HUDEP-2 (cell line): ENCODE data around the gene UBE2E2.

ENCODE experiments used
- DNase-seq, 76 experiments: peaks; one replicate each; lab custom pipeline; 2025; ENCODE audit not compliant: unreplicated experiment in 76 of 76; lab: John Stamatoyannopoulos, UW

The UBE2E2 gene

DNA sequence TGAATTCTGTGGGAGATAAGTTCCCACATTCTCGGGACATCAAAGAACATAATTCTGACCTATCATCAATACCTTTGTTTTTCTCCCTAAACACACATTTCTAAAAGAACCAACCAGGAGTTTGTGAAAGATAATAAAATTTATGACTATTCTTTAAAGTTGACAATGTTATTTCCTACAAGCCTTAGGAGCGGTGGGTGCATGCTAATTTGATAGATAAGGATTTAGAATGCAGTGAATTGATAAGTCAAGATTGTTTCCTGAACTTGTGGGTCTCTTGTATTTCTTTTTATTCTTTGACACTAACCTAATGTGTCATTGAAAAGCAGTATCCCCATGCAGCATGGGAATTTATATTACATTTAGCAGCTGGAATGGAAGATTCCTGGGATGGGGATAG is 10.3 kb upstream of the UBE2E2 start:
- no peak for DNase-seq

DNA sequence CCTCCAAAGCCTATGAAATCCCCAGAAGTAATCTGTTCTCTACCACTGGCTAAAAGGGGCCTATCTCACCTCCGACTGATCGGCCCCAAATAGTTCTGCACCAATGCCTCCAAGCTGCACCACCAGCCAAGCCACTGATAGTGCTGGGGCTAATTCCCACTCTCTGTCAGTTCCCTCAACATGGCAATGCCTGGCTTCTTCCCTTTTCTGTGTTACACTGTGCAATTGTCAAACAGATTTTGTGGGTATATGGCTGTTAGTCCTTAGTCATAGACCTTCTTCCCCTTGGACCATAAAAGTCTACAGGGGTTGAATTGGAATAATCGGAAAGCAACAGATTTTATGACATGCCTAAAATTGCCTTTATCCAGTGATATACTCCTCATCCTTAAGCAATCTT is 9.3 kb upstream of the UBE2E2 start:
- no peak for DNase-seq

DNA sequence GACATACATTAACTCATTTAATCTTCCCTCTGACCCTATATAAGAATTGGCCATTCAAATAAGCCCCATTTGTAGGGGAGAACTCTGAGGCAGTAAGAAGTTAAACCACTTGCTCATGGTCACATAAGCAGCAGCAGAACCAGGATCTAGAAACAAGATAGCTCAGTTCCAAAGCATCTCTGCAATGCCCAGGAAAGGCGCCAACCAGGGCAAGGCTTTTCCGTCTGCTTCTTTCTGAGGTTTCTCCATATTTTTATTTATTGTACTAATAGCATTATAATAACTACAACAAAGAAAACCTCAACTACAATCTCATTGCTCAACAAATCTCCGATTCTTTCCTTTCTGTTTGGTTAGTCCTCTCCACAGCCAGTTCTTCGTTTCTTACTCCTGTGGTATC is 4.3 kb upstream of the UBE2E2 start:
- no peak for DNase-seq

DNA sequence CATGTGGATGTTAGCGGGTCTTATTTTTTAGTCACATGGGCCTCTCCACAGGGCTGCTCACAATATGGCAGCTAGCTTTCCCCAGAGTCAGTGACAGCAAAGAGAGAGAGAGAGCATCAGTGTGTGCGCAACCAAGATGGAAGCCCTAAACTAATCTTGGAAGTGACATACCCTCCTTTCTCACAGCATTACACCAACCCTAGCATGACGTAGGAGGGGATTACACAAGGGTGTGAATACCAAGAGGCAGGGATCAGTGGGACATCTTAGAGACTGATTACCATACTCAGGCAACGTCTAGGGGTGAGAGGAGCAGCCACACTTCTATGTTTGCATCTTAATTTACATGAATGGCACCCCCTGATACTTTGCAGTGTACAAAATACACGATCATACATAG is 3.5 kb upstream of the UBE2E2 start:
- DNase-seq, result no peak

DNA sequence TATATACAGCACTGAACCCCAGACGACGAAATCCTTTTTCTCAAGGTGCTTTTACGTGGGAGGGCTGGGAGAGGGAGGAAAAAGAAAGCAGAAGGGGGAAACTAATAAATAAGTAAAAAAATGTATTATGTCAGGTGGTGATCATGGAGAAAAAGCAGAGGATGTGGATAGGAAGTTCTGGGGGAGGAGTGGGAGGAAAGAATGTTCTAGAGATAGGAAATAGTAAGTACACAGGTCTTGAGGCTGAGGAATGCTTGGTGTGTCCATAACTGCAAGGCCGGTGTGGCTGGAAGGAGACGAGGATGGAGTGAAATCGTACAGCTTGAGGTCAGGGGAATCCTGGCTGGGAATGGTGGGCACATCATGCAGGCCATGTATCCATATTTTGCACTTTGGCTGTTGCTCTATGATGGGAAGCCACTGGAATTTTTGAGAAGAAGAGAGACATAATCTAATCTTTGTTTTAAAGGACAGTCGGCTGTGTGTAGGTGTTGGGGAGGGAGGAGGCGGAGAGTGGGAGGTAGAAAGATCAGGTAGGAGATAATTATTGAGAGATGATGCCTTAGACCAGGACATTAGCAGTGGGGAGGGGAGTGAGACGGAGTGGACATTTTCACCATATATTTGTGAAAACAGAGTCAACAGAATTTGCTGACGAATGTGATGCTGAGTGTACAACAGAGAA is 1.8 kb upstream of the UBE2E2 start:
- DNase-seq, result no peak

DNA sequence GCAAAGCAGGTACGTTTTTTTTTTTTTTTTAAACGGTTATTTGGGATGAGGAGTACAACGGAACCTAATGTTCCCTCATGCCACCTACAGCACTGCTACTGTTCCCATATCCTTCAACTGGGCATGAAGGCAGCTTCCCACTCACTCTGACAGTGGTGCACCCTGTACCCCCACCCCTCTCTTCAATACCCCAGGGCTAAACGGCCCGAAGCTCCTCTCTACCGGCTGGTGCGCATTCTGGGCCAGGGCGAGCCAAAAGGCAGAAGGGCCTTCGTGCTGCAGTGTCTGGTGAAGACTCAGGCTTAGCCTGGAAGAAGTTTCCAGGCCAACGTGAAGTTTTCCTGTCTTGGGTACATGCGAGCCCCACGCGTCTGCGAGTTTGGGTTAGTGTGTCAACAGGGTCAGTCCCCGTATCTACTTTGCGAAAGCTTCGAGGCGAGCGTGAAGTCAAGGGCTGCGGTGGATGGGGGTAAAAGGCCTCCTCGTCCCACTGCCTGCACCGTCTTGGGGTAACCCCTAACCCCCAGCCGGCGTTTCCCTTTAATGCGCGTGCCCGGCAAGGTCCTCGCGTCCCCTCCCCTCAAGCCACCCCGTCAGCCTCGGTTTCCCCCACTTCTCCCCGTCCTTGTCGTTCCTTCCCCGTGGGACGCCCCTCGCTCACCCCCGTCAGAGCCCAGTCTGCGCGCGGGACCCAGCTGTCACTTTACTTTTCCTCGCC is 765 bp upstream of the UBE2E2 start:
- DNase-seq, result no peak

DNA sequence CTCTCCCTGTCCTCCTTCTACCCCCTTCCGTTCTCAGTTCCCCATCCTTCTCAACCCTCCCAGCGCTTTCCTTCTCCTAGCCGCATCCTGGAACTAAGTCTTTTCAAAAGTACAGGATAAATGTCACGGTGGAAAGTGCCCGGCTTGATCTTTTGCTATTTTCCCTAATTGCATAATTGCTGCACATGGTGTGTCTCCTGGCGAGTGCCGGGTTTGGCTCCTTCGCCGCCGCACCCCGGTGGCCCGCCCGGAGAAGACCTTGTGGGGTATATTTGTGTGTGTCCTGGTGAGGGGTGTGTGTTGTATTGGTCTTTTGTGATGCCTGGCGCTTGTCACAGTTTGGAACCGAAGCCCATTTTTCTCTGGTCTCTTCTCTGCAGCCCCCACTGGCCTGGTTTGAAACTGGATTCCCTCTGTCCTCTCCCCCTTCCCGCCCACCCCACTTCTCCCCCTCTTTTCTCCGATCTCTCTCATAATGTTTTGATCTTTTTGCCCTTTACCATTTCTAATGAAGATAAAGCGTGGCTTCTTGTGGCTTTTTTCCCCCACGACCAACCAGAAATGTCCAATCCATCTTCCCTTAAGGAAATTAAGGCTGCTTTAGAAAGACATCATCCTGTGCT is 692 bp downstream of the UBE2E2 start:
- peak in 22 of 76 experiments; percentile 1 to 38 (median 16) for DNase-seq

DNA sequence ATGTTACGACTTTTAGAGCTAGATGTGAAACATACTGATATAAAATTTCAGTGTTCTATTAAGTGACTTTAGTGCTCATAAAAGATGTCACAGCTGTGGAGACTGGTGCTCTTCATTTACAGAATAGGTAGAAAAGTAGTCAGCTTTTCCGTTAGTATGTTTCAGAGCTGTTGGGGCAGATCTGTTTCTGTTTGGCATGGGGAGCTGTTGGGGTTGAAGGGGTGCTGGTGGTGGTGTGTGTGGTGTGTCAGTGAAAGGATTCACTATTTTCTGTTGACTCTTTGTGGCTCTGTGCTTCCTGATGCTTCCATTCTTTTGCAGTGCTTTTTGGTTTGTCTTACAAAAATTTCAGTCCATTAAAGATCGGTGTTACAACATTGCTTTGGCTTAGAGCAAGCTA is 3.2 kb downstream of the UBE2E2 start:
- peak in 1 of 76 experiments; percentile 11 for DNase-seq

DNA sequence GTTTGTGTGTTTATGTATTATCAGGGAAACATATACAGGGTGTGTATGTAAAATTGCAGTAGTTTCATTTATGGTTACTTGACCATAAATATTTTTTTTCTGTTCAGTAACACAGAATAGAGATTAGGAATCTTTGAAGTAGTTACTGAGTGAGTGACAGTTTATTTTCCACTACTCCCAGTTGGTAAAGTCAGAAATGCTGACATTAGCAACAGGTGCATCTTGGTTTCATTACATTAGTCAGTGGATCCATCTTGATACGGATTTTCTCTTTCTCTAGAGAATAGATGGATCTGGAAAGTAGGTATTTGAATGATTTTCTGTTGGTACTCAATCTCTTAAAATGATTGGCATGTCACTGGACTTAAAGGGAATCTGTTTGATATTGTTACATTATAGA is 6.0 kb downstream of the UBE2E2 start:
- DNase-seq, result no peak

DNA sequence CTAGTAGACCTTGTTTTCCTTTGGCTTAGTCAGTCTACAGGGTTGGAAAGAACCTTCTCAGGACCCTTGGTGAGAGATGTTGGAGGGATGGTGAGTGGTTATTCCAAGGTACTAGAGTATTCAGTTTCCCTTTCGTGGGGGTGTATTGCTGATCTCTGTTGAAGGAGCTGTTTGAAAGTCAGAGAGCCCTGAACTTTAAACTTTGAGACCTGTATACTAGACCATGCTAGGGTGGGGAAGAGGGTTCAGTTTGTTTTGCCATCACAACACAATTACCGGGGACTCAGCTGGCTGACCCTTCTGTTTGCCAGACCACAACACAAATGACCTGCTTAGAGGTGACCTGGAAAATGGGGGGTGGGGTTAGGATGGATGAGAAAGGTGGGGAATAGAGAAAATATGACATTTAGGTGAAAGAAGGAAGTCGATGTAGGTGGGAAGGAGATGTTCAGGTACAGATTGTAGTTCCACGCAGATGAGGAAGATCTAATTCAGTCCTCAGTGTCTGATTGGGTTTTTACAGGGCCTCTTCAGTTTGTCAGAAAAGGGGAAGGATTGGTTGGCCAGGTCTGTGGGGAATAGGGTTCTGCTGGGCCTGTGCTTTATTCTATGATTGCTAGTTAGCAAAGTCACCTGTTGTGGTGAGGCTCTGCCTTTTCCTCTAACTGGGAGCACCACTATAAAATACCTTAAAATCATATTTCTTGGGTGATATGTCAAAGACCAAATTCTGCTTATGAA is 6.8 kb downstream of the UBE2E2 start:
- no peak for DNase-seq

DNA sequence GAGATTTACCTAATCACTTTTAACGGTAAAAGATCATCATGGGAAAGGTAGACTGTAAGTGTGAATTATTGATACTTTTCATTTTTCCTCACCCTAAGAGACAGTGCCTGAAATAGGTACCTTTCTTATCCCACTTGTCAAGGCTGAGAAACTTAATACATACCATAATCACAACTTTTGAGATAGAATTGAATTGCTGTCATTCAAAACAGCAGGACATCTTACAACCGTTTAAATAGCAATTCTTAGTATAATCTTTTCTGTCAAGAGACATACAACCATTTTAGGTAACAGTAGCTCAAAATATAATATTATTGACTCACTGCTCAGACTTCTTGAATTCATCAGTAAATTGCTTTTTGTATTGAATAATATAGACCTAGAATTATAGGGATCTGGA is 10.7 kb downstream of the UBE2E2 start:
- no peak for DNase-seq

DNA sequence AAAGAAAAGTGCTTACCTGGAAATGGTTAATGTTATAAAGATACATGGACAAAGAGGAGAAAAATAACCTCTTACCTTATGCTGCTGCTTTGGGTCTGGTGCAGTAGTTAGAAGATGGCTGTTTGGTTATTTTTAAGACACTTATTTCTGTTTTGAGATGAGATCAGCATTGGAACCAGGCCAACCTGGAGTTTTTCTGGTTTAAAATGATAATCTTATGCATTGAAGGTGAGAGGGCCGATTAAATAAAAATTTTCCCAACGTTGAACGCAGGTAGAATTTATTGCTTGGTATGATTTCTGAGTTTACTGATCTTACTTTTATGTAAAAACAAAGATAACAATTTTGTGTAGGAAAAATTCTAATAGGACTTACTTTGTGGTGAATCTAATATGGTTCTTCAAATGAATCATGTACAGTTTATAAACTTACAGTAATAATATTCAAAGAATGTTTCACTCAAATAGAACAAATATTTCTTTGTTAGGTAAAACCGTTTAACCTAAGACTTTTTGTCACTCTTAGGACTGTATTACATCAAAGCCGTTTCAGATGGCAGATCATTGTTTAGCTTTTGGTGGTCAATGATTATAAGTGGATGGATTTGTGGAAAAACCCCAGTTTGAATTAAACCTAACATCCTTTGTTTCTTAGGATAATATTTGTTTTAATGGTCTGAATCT is 14.9 kb downstream of the UBE2E2 start:
- peak in 12 of 76 experiments; percentile 3 to 40 (median 22) for DNase-seq

DNA sequence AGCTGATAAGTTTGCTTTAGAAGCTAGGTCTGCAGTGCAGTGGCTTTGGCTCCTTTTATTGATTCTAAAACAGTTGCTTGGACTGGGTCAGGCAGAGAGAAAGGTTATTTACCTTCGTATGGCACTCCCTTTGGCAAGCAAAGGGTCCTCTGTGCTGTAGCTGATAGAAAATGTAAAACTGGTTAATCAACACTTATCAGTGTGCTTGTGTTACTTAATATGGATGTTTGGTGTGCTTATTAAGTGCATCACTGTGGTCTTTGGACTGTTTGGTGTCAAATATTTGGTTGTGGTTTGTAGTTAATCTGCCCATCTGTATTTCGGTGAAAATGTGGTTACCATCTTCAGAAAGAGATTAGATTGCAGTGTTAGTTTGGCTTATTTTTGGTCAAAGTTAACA is 16.0 kb downstream of the UBE2E2 start:
- DNase-seq, result peak in 1 of 76 experiments; percentile 6

DNA sequence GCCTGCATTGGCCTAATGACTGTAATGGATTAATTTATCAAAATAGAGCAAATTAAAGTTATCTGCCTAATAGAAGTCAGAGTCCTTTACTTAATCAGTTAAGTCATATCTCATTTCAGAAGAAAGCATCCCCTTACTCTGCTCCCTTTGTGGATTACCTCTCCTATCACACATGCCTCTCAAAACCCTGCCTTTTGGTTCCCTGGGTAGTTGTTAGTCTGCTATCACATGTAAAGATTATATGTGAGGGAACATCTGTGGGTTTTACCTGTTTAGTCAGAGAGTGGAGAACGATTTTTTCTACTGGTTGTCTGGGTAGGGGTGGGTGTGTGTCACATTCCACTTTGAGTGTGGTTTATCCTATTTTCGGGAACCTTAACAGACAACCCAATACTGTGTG is 16.4 kb downstream of the UBE2E2 start:
- DNase-seq, result no peak

DNA sequence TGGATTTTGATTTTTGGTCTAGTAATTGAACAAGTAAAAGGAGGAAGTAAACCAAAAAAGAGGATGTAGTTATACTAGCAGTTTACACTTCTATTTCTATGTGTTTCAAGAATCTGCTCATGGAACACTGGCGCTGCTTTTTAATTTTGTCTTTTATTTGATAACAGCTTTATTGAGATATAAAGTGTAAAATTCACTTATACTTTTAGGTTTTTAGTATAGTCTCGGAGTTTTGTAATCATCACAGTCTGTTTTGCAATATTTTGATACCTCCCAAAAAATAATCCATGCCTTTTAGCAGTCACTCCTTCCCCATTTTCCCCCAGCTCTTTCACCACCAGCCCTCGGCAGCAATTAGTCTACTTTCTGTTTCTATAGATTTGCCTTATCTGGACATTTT is 18.0 kb downstream of the UBE2E2 start:
- no peak for DNase-seq

DNA sequence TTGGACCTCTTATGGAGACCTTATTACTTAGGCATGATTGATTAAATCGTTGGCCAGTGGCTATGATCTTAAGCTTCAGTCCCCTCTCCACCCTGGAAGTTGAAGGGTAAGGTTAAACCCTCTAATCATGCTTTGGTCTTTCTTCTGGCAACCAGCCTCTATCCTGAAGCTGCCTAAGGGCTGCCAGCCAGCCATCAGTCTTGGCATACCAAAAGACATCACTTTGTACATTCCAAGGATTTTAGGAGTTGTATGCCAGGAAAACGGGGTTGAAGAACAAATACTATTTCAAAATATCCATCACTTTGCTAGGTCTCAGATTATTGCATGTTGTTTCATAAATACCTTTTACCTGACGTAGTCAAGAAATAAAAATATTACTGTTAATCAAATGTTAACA is 28.9 kb downstream of the UBE2E2 start:
- DNase-seq, result no peak

DNA sequence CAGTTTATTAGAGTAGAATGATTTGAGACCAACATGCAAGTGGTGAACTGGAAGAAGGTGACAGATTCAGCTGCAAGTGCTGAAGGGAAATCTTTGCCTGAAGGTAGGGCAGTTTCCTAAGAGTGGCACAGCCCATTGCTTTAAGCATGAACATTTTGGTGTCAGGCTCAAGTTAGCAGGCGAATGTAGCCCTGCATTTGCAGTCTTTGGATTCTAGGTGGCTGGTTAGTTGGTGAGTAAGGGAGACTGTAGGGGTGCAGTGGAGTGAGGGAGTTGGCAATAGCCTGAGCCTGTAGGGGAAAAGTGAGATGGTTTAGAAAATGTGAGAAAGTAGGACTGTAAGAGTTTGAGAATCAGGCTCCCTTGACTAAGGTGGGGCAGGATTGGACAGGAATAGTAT is 29.7 kb downstream of the UBE2E2 start:
- DNase-seq, result no peak

DNA sequence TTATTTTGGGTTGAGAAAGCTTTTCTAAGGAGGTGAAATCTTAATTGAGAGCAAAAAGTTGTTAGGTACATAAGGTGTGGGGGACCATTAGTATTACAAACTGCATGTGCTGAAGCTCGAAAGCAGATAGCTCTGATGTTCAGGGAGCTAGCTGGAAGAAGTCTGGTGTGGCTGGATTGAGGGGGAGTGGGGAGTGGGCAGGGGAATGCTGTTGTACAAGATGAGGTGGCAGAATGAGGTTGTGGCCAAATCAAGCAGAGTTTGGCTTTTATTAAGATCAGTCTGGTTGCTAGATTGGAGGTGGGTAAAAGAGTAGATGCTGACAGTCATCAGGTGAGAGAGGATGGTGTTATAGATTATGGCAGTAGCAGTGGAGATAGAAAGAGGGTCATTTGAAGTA is 32.1 kb downstream of the UBE2E2 start:
- DNase-seq, result no peak

DNA sequence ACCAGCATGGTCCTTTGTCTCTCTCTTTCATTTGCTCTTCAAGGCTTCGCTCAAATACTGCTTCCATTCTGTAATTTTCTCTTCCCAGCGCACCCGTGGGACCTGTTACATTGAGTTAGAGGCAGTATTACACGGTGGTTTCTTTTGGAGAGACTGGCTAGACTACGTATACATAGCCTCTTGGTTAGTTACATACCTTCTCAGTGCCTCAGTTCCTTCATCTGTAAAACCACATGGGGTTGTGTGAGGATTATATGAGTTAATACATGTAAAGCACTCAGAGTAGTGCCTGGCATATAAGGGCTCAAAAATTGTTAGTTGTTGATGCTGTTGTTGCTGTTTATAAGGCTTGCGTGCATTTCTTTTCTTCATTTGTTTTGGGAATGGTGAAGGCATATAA is 33.8 kb downstream of the UBE2E2 start:
- DNase-seq, result no peak

DNA sequence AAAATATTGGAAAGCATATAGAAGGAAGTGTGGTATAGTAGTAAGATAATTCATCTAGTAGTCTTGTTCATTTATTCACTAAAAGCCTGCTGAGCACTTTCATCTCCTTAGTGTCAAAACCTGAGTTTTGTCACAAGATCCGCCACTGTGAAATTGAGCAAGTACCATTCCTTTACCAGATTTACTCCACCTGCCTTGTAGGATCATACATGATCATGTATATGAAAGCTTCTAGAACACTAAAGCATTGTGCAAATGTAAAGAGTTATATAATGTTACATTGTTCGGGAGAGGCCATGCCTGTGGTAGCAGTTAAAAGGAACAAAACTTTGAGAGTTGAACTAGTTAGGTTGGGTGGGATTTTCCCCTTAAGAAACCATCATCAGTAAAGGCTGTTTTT is 35.0 kb downstream of the UBE2E2 start:
- DNase-seq, result no peak

DNA sequence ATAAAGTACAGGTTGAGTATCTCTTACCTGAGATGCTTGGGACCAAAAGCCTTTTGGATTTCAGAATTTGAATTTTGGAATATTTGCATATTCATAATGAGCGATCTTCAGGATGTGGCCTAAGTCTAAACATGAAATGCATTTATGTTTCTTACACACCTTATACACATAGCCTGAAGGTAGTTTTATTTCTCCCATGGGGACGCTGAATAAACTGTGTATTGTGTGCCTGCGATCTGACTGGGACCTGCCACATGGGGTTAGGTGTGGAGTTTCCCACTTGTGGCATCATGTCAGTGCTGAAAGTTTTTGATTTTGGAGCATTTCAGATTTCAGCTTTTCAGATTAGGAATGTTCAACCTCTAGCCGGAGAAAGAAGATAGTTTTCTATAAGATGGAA is 35.5 kb downstream of the UBE2E2 start:
- no peak for DNase-seq
